Right lobe of liver (tissue), 4 donors: ENCODE results near the gene TMEM131.

Experiments used
- POLR2A ChIP-seq: fragments of 450-650 bp; IDR thresholded peaks from one replicate; pipeline ENCODE4 v1.6.1; 2017; ENCODE audit warnings: antibody characterized with exemption, mild to moderate bottlenecking
- TF ChIP-seq, protein P1 (sequence below), 4 donors: fragments of 200-600 bp in 3 of 4; fragments of 450-650 bp in 1 of 4; IDR thresholded peaks; one replicate each; pipeline versions ENCODE4 v1.5.1 to v1.8.0; 2016 to 2022; ENCODE audit warnings: antibody characterized with exemption in 4 of 4, mild to moderate bottlenecking in 2 of 4
- donor health status: DM: no; HTN: no; CAD: no.
- donor health status: DM: no; HTN: no; CAD: no.
- donor health status: DM: no; HTN: yes; CAD: no.

DNA sequence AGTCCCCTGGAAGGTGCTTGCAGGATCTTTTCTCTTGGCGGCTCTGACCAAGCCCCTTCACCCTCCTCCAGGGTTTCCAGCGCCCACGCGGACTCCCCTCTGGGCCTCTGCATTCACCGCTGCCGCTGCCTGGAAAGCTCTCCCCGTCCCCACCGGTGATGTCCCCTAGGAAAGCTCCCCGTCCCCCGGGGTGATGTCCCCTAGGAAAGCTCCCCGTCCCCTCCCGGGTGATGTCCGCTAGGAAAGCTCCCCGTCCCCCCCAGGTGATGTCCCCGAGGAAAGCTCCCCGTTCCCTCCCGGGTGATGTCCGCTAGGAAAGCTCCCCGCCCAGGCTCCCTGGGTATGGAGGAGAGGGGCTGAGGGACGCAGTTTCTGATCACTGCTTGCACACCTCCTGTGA lies 254.5 kb downstream of the TMEM131 start:
- TF ChIP-seq, protein P1, sequence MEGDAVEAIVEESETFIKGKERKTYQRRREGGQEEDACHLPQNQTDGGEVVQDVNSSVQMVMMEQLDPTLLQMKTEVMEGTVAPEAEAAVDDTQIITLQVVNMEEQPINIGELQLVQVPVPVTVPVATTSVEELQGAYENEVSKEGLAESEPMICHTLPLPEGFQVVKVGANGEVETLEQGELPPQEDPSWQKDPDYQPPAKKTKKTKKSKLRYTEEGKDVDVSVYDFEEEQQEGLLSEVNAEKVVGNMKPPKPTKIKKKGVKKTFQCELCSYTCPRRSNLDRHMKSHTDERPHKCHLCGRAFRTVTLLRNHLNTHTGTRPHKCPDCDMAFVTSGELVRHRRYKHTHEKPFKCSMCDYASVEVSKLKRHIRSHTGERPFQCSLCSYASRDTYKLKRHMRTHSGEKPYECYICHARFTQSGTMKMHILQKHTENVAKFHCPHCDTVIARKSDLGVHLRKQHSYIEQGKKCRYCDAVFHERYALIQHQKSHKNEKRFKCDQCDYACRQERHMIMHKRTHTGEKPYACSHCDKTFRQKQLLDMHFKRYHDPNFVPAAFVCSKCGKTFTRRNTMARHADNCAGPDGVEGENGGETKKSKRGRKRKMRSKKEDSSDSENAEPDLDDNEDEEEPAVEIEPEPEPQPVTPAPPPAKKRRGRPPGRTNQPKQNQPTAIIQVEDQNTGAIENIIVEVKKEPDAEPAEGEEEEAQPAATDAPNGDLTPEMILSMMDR (IDR thresholded peaks at IDR 0.05), result no peak
- no peak for TF ChIP-seq POLR2A
